Measurements from ENCODE around the gene GDPD3. TPM values are rescaled to one million over a fixed set of nuclear protein-coding genes. Genes with fewer than 3 reads are reported as not detected.

Gene GDPD3
- total RNA-seq, 2 experiments from 2014 or later = 9.1 to 10.3 TPM

DNA sequence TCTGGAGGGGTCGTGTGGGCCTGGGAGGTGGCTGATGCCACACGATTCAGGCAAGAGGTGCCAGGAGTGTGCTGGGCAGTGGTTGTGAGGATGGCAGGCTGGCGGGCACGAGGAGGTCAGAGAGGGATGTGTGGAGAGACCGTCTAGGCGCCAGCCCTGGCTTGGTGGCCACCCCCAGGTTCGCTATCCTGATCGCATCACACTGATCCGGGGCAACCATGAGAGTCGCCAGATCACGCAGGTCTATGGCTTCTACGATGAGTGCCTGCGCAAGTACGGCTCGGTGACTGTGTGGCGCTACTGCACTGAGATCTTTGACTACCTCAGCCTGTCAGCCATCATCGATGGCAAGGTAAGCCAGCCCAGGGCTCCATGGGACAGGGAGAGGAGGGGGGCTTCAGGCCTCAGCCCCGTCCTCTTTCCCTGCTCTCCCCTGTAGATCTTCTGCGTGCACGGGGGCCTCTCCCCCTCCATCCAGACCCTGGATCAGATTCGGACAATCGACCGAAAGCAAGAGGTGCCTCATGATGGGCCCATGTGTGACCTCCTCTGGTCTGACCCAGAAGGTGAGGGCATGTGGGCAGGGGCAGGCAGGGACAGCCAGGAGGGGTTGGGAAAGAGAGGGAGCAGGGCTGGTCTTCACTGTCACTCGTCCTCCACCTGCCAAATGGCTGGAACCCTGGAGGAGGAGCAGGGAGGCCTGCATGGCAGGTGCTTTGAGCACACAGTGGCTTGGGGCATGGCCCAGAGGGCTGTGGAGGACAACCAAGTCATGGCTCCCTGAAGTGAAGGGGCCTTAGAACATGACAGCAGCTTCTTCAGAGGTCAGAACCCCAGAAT, 29.9 kb downstream of the GDPD3 start:
- Mint-ChIP-seq H3K4me3 (no peak overlapping the region), H3K4me1 (ENCODE audit: low read depth) (peaks cover 2% of the 10 kb centered on the region), H3K9me3 (no peaks in the 10 kb centered on the region), H3K36me3 (ENCODE audit: low read depth) (peaks cover 29% of the 10 kb centered on the region), H3K27me3 (ENCODE audit: low read depth) (no peaks in the 10 kb centered on the region), H3K27ac (peak overlapping the region; percentile 50)
- intact Hi-C loops (cut with micrococcal nuclease) = no loop called here
- CTCF ChIA-PET = no interaction called here
- DNase-seq = no peak

DNA sequence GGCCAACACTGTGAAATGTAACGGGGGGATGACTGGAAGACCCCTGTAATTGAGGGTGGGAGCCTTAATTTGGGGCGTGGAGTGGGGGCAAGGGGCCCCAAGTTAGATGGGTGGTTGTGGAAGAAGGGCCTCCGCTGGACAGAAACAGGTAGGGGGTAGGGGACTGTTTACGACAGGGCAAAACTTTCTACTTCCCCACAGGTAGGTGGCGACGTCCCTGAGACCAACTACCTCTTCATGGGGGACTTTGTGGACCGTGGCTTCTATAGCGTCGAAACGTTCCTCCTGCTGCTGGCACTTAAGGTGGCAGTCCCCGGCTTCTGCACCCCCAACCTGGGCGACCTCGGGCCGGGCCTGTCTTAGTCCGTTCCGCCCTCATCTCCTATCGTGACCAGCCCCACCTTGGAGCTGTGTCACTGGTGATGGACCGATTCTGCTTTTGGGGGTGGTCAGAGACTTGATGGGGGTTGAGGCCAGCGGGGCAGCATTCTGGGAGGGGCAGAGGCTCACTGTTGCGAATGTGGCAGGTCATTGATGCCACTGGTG, 30.7 kb downstream of the GDPD3 start:
- H3K4me1 Mint-ChIP-seq (ENCODE audit: low read depth) = peaks cover 11% of the 10 kb centered on the region
- H3K9me3 Mint-ChIP-seq = no peaks in the 10 kb centered on the region
- H3K27me3 Mint-ChIP-seq (ENCODE audit: low read depth) = no peaks in the 10 kb centered on the region
- H3K36me3 Mint-ChIP-seq (ENCODE audit: low read depth) = peaks cover 28% of the 10 kb centered on the region
- no peak for DNase-seq
- H3K27ac Mint-ChIP-seq = no peak overlapping the region
- intact Hi-C loops (cut with micrococcal nuclease) = no loop called here
- CTCF ChIA-PET = interaction anchor here (8.7 kb wide), 1 partner anchor 9 kb away, joined by 50 read pairs; the partner anchor contains the start of gene TBX6
- no peak overlapping the region for H3K4me3 Mint-ChIP-seq

DNA sequence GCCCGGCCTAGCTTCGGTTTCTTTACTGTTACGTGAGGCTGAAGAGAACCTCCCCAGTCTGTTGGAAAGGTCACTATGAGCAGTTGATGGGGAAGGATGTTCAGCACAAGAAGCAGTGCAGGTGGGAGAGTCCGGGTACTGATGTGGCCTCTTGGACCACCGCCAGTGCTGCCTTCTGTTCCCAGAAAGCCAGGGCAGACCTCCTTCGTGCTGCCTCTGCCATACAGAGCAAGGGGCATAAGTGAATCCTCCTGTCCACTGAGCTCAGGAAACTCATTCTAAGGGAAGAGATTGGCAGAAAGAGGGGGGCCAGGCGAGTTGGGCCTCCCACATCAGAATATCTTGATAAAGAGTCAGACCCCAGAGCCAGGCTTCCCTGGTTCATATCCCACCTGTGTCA, 33.9 kb downstream of the GDPD3 start:
- H3K4me3 Mint-ChIP-seq = no peak overlapping the region
- H3K27me3 Mint-ChIP-seq (ENCODE audit: low read depth) = no peaks in the 10 kb centered on the region
- DNase-seq = no peak
- CTCF ChIA-PET = interaction anchor here (0.5 to 8.7 kb wide), 4 partner anchors 12 to 97 kb away, joined by 3 to 50 read pairs (median 4); partner anchors contain the start of gene TBX6
- intact Hi-C loops (cut with micrococcal nuclease) = no loop called here
- peaks cover 31% of the 10 kb centered on the region for H3K4me1 Mint-ChIP-seq (ENCODE audit: low read depth)
- H3K9me3 Mint-ChIP-seq = no peaks in the 10 kb centered on the region
- H3K36me3 Mint-ChIP-seq (ENCODE audit: low read depth) = peaks cover 26% of the 10 kb centered on the region
- H3K27ac Mint-ChIP-seq = no peak overlapping the region

DNA sequence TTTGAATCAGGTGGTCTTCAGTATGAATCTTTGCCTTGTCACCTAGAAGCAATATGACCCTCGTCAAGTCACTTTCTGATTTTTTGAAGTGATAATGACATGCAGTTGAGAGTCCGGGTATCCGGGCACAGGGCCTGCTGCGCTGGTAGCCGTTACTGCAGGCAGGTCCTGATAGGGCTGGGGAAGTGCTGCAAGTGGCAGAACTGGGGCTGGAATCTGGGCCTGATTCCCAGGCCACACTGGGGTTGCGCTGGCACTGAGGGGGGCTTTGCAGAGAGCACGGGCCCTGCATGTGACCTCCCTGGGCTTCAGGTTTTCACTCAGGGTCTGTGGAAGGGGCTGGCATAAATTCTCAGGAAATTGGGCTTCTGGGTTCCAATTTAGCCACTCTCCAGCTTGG, 34.6 kb downstream of the GDPD3 start:
- CTCF ChIA-PET = interaction anchor here (0.6 to 8.7 kb wide), 3 partner anchors 12 to 99 kb away, joined by 4 to 50 read pairs (median 4); partner anchors contain the start of gene TBX6
- H3K36me3 Mint-ChIP-seq (ENCODE audit: low read depth) = peaks cover 26% of the 10 kb centered on the region
- no peak overlapping the region for H3K4me3 Mint-ChIP-seq
- no peaks in the 10 kb centered on the region for H3K27me3 Mint-ChIP-seq (ENCODE audit: low read depth)
- peaks cover 31% of the 10 kb centered on the region for H3K4me1 Mint-ChIP-seq (ENCODE audit: low read depth)
- intact Hi-C loops (cut with micrococcal nuclease) = no loop called here
- no peak overlapping the region for H3K27ac Mint-ChIP-seq
- H3K9me3 Mint-ChIP-seq = no peaks in the 10 kb centered on the region
- no peak for DNase-seq

DNA sequence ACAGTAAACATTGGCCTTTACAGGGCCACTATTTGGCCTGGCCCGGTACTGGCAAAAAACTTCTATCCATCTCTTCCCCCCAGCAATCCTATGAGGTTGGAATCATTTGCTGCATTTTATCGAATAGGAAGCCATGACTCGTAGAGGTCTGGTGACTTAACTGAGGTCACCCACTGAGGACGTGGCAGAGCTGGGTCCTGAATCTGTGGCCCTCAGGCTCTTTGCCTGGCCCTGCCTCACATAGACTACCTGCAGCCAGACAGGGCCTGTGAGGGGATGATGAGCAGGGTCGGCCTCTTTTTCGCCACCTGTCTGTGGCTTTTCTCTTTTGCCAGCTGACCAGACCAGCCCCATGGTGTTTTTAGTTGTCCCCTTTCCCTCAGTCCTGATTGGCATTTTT, 35.7 kb downstream of the GDPD3 start:
- Mint-ChIP-seq H3K9me3 (no peaks in the 10 kb centered on the region), H3K4me3 (no peak overlapping the region), H3K36me3 (ENCODE audit: low read depth) (peaks cover 21% of the 10 kb centered on the region), H3K4me1 (ENCODE audit: low read depth) (peaks cover 31% of the 10 kb centered on the region), H3K27ac (peak overlapping the region; percentile 57), H3K27me3 (ENCODE audit: low read depth) (no peaks in the 10 kb centered on the region)
- no peak for DNase-seq
- CTCF ChIA-PET = interaction anchor here (0.6 to 8.7 kb wide), 2 partner anchors 14 to 36 kb away, joined by 3 to 50 read pairs; partner anchors contain the start of genes GDPD3 and TBX6
- intact Hi-C loops (cut with micrococcal nuclease) = no loop called here

DNA sequence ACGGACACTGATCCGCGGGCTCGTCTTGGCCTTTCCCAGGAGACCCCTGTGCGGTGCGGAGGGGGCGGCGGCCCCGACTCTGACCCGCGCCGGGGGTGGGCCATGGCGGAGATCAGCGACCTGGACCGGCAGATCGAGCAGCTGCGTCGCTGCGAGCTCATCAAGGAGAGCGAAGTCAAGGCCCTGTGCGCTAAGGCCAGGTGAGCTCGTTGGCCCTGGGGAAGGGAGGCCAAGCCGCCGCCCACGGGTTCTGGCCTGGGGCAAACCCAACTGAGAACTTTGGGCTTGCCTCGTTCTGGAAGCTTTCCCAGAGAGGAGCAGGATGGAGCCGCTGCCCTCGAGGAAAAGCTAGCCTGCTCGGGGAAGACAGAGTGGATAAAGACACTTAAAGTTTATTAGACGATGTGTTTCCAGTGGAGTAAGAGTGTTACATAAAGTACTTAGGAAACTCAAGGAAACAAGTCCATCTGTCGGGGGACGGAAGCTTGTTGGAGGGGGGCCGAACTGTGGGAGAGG, 37.0 kb downstream of the GDPD3 start:
- peaks cover 33% of the 10 kb centered on the region for H3K4me1 Mint-ChIP-seq (ENCODE audit: low read depth)
- intact Hi-C loops (cut with micrococcal nuclease) = no loop called here

DNA sequence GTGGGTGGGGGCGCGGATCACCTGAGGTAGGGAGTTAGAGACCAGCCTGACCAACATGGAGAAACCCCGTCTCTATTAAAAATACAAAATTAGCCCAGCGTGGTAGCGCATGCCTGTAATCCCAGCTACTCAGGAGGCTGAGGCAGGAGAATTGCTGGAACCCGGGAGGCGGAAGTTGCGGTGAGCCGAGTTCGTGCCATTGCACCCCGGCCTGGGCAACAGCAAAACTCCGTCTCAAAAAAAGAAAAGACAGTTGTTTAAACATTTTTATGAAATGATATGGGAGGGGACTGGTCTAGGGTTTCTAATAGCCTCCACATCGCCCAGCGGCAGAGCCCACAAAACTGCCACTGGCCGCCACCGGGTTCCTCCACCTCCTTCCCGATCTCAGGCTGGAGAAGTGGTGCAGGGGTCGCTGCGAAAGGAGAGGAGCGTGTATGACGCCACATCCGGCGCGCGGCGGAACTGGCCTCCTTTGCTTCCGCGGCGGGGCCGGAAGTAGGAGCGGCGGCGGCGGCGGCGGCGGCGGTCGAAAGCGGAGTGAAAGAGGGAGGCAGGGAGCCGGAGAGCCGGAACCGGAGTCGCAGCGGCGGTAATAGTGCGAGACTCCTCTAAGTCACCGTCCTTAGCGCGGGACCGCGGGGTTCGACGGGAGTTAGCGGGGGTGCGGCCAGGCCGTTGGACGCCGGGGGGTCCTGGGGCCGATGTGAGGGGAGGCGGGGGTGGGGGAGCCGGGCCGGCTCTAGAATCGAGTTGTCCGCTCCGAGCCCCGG, 37.6 kb downstream of the GDPD3 start, which contains the start of gene PPP4C:
Gene PPP4C (plus strand): TSS at position 492 of the 773 bp plus-strand sequence. CDS start 384 bp downstream, outside the sequence.
- Mint-ChIP-seq H3K27ac (peak within 1 kb of the TSS; percentile 94), H3K27me3 (ENCODE audit: low read depth) (no peaks in the 10 kb centered on the region), H3K9me3 (no peaks in the 10 kb centered on the region), H3K36me3 (ENCODE audit: low read depth) (peaks cover 13% of the 10 kb centered on the region), H3K4me3 (peak within 1 kb of the TSS; percentile 92), H3K4me1 (ENCODE audit: low read depth) (peaks cover 33% of the 10 kb centered on the region)
- CTCF ChIA-PET = interaction anchor here (0.6 to 8.7 kb wide), 3 partner anchors 10 to 99 kb away, joined by 3 to 50 read pairs (median 8); partner anchors contain the start of genes ALDOA and TBX6
- peak; percentile 93 for DNase-seq
- intact Hi-C loops (cut with micrococcal nuclease) = loop anchor here (1.0 kb wide), 2 partner anchors 10 to 17 kb away; partner anchors contain the start of gene ALDOA

More for the DNA sequence above, 37.0 kb downstream of the GDPD3 start:
- H3K4me3 Mint-ChIP-seq = peak overlapping the region; percentile 92
- DNase-seq = no peak
- peaks cover 15% of the 10 kb centered on the region for H3K36me3 Mint-ChIP-seq (ENCODE audit: low read depth)
- H3K9me3 Mint-ChIP-seq = no peaks in the 10 kb centered on the region
- peak overlapping the region; percentile 71 for H3K27ac Mint-ChIP-seq
- no peaks in the 10 kb centered on the region for H3K27me3 Mint-ChIP-seq (ENCODE audit: low read depth)
- CTCF ChIA-PET = interaction anchor here (0.6 to 8.7 kb wide), 5 partner anchors 11 to 98 kb away, joined by 3 to 50 read pairs (median 6); partner anchors contain the start of genes ALDOA and TBX6

DNA sequence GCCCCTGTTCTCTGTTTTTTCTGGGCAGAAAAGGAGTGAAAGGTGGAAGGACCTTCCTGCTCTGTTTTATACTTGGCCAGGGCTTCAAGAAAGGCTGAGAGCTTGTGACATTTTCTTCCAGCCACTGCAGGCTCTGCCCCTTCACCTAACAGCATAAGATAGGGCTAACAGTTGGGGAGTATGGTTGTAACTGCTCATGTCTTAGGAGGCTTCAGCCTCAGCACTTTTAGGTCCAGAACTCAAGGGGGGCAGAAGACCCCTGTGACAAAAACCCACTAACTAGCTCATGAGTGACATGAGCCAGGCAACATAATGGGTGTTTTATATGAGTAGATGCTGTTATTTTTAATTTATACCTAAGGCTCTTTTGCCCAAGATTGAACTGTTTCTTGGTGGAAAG, 42.8 kb downstream of the GDPD3 start:
- H3K27ac Mint-ChIP-seq = peak overlapping the region; percentile 26

DNA sequence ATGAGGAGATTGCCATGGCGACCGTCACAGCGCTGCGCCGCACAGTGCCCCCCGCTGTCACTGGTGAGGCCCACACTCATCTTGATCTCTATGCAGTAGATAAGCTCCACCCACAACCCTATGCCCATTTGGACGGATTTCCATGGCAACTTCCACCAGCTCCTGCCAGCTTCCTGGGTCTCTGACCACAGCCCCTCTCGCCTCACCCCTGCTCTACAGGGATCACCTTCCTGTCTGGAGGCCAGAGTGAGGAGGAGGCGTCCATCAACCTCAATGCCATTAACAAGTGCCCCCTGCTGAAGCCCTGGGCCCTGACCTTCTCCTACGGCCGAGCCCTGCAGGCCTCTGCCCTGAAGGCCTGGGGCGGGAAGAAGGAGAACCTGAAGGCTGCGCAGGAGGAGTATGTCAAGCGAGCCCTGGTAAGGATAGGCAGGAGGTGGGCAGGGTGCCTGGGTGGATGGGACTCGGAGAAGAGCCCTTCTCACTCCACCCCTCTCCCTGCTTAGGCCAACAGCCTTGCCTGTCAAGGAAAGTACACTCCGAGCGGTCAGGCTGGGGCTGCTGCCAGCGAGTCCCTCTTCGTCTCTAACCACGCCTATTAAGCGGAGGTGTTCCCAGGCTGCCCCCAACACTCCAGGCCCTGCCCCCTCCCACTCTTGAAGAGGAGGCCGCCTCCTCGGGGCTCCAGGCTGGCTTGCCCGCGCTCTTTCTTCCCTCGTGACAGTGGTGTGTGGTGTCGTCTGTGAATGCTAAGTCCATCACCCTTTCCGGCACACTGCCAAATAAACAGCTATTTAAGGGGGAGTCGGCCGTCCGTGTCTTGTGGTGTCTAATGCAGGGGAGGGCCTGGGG, 43.5 kb downstream of the GDPD3 start:
- DNase-seq = no peak
- no peaks in the 10 kb centered on the region for H3K27me3 Mint-ChIP-seq (ENCODE audit: low read depth)
- peaks cover 37% of the 10 kb centered on the region for H3K4me1 Mint-ChIP-seq (ENCODE audit: low read depth)
- CTCF ChIA-PET = interaction anchor here (3.5 kb wide), 1 partner anchor 22 kb away, joined by 11 read pairs; the partner anchor contains the start of gene TBX6
- H3K4me3 Mint-ChIP-seq = no peak overlapping the region
- H3K9me3 Mint-ChIP-seq = no peaks in the 10 kb centered on the region
- peak overlapping the region; percentile 81 for H3K27ac Mint-ChIP-seq
- peaks cover 57% of the 10 kb centered on the region for H3K36me3 Mint-ChIP-seq (ENCODE audit: low read depth)
- intact Hi-C loops (cut with micrococcal nuclease) = loop anchor here (5.0 kb wide), 1 partner anchor 263 kb away; the partner anchor contains the start of gene MAZ

More for the DNA sequence above, 42.8 kb downstream of the GDPD3 start:
- CTCF ChIA-PET = interaction anchor here (3.5 kb wide), 1 partner anchor 22 kb away, joined by 11 read pairs; the partner anchor contains the start of gene TBX6
- H3K9me3 Mint-ChIP-seq = no peaks in the 10 kb centered on the region
- no peak overlapping the region for H3K4me3 Mint-ChIP-seq
- intact Hi-C loops (cut with micrococcal nuclease) = no loop called here
- no peaks in the 10 kb centered on the region for H3K27me3 Mint-ChIP-seq (ENCODE audit: low read depth)
- H3K4me1 Mint-ChIP-seq (ENCODE audit: low read depth) = peaks cover 40% of the 10 kb centered on the region
- no peak for DNase-seq
- peaks cover 52% of the 10 kb centered on the region for H3K36me3 Mint-ChIP-seq (ENCODE audit: low read depth)

DNA sequence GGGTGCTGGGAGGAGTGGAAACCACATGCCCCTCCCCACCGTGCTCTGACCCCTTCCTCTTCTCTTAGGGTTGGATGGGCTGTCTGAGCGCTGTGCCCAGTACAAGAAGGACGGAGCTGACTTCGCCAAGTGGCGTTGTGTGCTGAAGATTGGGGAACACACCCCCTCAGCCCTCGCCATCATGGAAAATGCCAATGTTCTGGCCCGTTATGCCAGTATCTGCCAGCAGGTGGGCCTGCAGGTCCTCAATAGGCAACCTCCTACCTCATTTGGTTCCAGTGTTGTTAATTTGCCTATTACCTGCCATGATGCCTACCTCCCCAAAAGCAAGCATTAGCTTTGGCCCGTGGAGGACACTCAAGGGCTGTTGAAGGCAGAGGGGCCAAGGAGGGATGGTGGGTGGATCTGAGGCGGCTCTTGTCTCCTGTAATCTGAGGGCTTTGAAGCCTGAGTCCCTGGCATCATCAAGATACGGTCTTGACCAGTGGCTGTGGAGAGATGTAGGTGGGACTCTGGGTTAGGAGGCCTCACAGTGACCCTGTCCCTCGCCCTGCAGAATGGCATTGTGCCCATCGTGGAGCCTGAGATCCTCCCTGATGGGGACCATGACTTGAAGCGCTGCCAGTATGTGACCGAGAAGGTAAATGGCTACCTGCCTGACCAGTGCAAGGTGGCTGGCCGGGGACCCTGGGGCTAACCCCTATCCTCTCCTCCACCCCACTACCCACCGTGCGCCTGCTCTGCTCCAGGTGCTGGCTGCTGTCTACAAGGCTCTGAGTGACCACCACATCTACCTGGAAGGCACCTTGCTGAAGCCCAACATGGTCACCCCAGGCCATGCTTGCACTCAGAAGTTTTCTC, 44.4 kb downstream of the GDPD3 start:
- Mint-ChIP-seq H3K4me3 (no peak overlapping the region), H3K4me1 (ENCODE audit: low read depth) (peaks cover 34% of the 10 kb centered on the region), H3K27me3 (ENCODE audit: low read depth) (no peaks in the 10 kb centered on the region), H3K36me3 (ENCODE audit: low read depth) (peaks cover 60% of the 10 kb centered on the region), H3K9me3 (no peaks in the 10 kb centered on the region), H3K27ac (peak overlapping the region; percentile 81)
- intact Hi-C loops (cut with micrococcal nuclease) = loop anchor here (5.0 kb wide), 1 partner anchor 262 kb away; the partner anchor contains the start of gene MAZ
- peak; percentile 69 for DNase-seq
- CTCF ChIA-PET = interaction anchor here (3.5 kb wide), 1 partner anchor 23 kb away, joined by 11 read pairs; the partner anchor contains the start of gene TBX6
